LNCAP (cell line): ENCODE results near the gene ZFP14.

Source experiments
- TF ChIP-seq, protein P1 (sequence below): fragments of 450-650 bp; IDR thresholded peaks from 2 replicates; pipeline ENCODE4 v1.5.1; 2017; ENCODE audit warnings: mild to moderate bottlenecking

ZFP14 gene

GRCh38 chr19:36409841-36410240 is 30.8 kb upstream of the ZFP14 start:
- TF ChIP-seq, protein P1, sequence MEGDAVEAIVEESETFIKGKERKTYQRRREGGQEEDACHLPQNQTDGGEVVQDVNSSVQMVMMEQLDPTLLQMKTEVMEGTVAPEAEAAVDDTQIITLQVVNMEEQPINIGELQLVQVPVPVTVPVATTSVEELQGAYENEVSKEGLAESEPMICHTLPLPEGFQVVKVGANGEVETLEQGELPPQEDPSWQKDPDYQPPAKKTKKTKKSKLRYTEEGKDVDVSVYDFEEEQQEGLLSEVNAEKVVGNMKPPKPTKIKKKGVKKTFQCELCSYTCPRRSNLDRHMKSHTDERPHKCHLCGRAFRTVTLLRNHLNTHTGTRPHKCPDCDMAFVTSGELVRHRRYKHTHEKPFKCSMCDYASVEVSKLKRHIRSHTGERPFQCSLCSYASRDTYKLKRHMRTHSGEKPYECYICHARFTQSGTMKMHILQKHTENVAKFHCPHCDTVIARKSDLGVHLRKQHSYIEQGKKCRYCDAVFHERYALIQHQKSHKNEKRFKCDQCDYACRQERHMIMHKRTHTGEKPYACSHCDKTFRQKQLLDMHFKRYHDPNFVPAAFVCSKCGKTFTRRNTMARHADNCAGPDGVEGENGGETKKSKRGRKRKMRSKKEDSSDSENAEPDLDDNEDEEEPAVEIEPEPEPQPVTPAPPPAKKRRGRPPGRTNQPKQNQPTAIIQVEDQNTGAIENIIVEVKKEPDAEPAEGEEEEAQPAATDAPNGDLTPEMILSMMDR: no peak

DNA sequence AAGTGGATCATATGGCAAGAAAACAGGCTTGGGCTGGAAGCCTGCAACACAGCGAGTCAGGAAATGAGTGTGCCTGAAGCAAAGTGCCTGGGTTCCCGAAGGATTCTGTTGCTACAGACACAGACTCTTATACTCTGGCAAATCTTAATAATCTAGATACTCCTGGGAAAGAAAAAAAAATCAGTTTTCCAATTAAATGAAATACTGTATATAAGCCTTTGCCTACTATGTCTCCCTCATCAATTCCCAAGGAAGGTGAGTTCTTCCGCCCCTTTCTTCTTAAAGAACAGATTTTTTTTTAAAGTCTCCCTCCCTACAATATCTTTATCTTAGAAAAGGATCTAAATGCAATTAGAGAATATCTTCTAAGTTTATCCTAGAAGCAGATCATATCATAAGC is 29.1 kb upstream of the ZFP14 start:
- TF ChIP-seq, protein P1: no peak

GRCh38 chr19:36404498-36404897 is 25.5 kb upstream of the ZFP14 start:
- TF ChIP-seq, protein P1: no peak

GRCh38 chr19:36401475-36401874 is 22.5 kb upstream of the ZFP14 start:
- TF ChIP-seq, protein P1: no peak

GRCh38 chr19:36398571-36398970 is 19.6 kb upstream of the ZFP14 start:
- TF ChIP-seq, protein P1: no peak

DNA sequence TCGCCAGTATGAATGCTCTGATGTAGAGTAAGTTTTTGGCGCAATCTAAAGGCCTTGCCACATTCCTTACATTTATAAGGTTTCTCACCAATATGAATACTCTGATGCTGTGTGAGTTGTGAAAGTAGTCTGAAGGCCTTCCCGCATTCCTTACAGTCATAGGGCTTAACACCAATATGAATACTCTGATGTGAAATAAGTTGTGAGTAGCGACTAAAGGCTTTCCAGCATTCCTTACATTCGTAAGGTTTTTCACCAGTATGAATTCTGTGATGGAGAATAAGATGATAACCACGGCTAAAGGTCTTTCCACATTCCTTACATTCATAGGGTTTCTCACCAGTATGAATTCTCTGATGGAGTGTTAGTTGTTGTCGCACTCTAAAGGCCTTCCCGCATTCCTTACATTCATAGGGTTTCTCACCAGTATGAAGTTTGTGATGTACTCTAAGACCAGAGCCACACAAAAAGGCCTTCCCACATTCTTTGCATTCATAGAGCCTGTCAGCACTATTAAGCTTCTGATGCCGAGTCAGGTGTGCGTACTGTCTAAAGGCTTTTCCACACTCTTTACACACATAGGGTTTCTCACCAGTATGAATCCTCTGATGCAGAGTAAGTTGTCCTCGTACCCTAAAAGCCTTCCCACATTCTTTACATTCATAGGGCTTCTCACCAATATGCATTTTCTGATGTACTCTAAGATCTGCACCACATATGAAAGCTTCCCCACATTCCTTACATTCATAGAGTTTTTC is 14.1 kb upstream of the ZFP14 start:
- TF ChIP-seq, protein P1: no peak

DNA sequence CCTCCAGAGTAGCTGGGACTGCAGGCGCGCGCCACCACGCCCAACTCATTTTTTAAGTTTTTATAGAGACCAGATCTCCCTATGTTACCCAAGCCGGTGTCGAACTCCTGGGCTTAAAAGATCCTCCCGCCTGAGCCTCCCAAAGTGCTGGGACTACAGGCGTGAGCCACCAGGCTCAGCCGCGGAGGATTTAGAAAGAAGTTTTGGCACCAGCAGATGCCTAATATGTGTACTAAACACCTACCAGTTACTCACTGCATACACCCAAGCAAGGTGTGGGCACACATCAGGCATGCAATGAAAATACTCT is 464 bp upstream of the ZFP14 start:
- TF ChIP-seq, protein P1: no peak
